ENCODE data around the gene SEMA4A.

The SEMA4A gene

DNA sequence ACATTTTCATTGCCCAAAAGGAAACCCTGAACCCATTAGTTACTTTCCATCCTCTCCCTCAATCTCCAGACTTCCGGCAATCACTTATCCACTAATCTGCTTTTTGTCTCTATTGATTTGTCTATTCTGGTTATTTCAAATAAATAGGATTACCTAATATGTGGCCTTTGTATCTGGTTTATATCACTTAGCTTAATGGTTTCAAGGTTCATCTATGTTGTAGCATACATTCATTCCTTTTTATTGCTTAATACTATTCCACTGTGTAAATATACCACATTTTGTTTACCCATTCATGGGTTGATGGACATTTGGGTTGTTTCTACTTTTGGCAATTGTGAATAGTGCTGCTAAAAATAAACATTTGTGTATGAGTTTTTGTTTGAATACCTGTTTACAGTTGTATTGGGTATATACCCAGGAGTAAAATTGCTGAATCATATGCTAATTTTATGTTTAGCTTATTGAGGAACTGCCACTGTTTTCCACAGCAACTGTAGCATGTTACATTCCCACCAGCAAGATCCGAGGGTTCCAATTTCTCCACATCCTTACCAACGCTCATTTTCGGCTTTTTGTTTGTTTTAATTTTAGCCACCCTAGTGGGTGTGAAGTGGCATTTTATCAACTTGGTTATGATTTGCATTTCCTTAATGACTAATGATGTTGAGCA lies 38.0 kb downstream of the SEMA4A start:
- TF ChIP-seq CTCF (conservative IDR thresholded peaks at IDR 0.05; ENCODE audit: low read length): no peak
- DNase-seq (ENCODE audit: low read depth): no peak
- no peak overlapping the region for H3K4me3 ChIP-seq (ENCODE audit: low read length)

DNA sequence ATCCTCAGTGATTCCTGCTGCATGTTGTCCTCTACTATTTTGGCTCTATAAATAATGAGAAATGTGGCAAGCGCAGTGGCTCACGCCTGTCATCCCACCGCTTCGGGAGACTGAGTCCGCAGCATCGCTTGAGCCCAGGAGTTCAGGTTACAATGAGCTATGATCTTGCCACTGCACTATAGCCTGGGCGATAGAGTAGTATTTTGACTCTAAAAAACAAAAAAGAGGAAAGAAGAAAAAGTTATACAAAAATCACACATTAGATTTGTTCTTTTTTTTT lies 39.8 kb downstream of the SEMA4A start:
- TF ChIP-seq CTCF (conservative IDR thresholded peaks at IDR 0.05; ENCODE audit: low read length): no peak
- no peak for DNase-seq (ENCODE audit: low read depth)
- H3K4me3 ChIP-seq (ENCODE audit: low read length): peak overlapping the region; percentile 74

DNA sequence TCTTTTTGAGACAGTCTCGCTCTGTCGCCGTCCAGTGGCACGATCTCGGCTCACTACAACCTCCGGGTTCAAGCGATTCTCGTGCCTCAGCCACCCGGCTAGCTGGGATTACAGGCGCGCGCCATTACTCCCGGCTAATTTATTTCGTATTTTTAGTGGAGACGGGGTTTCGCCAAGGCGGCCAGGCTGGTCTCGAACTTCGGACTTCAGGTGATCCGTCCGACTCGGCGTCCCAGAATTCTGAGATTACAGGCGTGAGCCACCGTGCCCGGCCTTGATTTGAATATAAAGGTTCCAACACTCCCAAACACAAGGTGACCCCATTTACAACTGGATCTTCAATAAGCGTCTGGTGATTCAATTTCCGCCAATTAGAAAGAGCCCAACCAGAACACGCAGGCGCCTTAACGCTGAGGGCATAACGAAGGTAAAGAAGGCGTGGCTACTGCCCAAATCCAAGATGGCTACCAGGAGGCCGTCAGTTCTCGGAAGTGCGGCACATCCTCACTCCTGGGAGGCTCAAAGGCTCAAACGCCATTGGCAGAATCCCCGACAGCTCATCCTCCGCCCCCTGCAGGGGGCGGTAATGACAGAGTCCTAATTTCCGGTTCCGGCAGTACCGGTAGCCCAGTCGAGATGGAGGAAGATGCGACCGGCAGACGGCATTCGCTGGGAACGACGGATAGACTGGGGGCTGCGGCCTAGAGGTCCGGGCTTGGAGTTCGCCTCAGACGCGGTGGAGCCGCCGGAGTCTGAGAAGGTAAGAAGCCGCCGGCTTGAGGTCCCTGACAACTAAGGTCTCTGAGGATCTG lies 40.3 kb downstream of the SEMA4A start, which contains the start of gene SLC25A44:
Gene SLC25A44, plus strand, starts transcription at position 617 of the 812 bp plus-strand sequence. CDS start 5,744 bp downstream, outside the sequence.
- H3K4me3 ChIP-seq (ENCODE audit: low read length): peak within 1 kb of the TSS; percentile 80
- peak; percentile 58 for TF ChIP-seq CTCF (conservative IDR thresholded peaks at IDR 0.05; ENCODE audit: low read length)
- DNase-seq (ENCODE audit: low read depth): peak; percentile 98

DNA sequence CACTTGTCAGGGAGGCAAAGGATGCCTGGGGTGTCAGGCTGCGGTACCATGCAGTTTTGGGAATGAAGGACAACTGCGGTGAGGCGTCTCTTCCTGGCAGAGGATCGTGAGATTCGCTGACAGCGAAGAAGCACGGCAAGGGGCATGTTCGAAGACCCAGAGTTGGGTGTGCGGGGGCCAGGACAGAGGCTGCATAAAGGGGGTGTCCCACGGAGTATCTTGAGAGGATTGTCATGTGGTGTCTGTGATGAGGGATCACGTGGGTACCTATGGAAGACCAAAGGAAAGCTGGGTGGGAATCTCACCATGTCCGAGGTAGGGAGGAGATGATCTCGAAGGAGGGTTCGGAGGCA lies 40.9 kb downstream of the SEMA4A start:
- DNase-seq (ENCODE audit: low read depth): no peak
- no peak for TF ChIP-seq CTCF (conservative IDR thresholded peaks at IDR 0.05; ENCODE audit: low read length)
- peak overlapping the region; percentile 80 for H3K4me3 ChIP-seq (ENCODE audit: low read length)

DNA sequence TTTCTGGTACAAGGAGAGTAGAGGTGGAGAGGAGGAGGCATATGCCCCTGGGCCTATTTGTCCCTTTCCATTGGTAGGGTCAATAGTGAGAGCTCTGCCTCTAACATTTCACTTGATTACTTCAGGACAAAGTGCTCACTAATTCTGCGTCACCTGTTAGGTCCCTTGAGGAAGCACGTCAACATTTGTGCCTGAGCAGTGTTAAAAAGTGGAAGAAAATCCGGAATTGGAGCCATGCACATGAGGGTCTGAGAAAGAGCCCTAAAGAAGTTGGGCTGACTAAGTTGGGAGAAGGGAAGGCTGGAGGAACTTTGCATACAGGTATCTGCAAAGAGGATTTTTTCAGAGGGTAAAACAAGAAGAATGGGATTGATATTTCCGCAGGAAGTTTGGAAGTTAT lies 42.5 kb downstream of the SEMA4A start:
- H3K4me3 ChIP-seq (ENCODE audit: low read length): no peak overlapping the region
- DNase-seq (ENCODE audit: low read depth): no peak
- TF ChIP-seq CTCF (conservative IDR thresholded peaks at IDR 0.05; ENCODE audit: low read length): no peak

DNA sequence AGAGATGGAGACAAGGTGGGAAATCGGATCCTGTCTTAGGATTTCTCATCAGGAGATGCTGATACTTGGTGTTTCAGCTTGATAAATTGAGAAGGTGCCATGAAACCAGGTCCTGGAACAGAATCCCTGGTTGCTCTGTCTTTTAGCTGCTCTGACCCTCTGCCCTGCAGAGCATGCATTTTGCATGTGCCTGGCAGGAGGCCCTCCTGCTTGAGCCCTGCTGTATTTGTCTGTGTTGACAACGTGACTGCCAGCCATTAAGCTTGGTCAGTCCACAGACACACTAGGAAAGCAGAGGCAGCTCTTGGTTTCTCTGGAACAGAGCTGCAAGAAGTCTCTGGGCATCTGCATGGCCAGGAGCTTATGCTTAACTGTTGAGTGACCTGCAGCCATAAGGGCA lies 43.1 kb downstream of the SEMA4A start:
- no peak overlapping the region for H3K4me3 ChIP-seq (ENCODE audit: low read length)
- no peak for DNase-seq (ENCODE audit: low read depth)
- no peak for TF ChIP-seq CTCF (conservative IDR thresholded peaks at IDR 0.05; ENCODE audit: low read length)

DNA sequence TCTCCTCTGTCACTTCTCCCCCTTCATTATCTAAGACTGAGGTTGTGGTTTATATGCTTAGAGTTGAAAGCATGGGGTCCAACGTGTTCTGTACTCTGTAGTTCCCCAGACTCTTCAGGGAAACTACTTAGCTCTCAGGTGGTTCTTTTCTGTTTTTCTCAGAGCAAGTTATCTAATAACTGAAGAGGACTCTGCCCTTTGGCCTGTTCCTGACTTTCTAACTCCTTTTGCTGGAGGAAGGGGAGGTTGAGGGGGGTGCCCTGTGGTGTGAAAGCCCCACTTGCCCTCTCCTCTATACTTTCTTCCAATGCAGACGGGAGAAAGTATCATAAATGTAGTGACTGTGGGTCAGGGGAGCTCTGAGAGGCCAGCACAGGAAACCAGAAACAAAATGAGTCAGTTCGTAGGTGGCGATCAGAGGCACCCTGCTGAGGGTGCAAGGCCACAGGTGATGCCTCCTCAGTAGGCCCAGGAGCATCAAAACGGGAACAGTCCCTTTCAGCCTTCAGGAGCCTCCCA lies 45.5 kb downstream of the SEMA4A start:
- no peak overlapping the region for H3K4me3 ChIP-seq (ENCODE audit: low read length)
- DNase-seq (ENCODE audit: low read depth): no peak
- no peak for TF ChIP-seq CTCF (conservative IDR thresholded peaks at IDR 0.05; ENCODE audit: low read length)

All from AG10803 (cell line).